NK-92 treated with Interleukin-12 subunit alpha and Interleukin-12 subunit beta, amount 100 ng/mL, for 24 hours (cell line): ENCODE results near the gene SNX8.

Experiments
- DNase-seq: peaks from one replicate; lab custom pipeline; 2025; lab: John Stamatoyannopoulos, UW

The SNX8 gene

DNA sequence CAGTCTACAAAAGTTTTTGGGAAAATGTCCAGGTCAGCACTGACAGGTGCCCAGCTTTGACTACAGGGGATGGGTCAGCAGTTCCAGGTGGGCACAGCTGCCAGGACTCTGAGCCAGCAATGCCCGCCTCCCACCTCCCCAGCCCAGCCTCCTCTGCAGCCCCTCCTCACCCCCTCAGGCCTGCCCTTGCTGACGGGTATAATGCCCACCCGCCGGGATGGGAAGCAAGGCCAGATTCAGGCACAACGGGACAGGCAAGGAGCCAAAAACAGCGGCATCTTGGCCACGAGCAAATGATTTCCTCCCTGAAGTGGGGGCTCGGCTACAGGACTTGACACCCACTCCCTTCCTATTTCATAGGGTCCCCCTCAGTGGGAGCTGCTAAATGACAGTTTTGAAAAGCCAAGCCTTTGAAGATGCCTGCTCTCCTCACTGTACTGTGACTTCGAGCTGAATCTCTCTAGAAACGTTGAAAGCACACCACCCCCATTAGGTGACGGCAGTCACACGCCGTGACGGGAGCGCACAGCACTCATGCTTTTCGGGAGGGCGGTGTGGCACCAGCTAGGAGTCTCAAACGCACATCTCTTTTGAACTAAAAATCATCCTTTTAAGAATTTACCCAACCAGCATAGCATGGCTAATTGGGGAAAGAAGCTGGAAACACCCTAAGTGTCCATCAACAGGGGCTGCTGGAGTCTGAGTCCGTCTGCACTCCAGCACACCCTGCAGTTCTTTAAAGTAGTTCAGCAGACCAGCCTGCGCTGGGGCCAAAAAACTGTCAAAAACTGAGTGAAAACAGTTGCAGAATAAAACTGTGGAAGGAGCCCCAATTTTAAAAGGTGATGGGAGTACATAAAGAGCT is 111.1 kb downstream of the SNX8 start:
- no peak for DNase-seq

DNA sequence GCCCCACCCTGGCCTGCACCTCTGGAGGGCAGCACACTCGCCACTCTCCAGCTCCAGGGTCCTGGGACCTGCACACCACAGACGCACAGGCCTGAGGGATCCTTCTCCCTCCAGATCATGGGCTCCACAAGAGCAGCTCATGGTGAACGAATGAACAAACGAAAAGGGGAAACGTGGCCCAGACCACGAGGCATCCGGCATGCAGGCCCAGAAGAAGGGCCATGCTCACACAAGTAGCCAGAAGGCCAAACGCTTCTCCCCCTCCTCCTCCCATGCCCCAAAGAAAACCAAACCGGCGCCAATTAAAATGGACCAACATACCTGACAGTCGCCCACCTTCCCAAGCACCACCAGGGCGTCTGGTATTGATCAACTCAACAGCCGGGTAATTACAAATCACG is 111.9 kb downstream of the SNX8 start:
- no peak for DNase-seq
